ENCODE measurements around the gene APLP1.
"Not testable (repeated sequence)": the region's sequence is repeated elsewhere in the genome, so short reads cannot be mapped to it uniquely, and the experiment has no call there.

APLP1 gene

DNA sequence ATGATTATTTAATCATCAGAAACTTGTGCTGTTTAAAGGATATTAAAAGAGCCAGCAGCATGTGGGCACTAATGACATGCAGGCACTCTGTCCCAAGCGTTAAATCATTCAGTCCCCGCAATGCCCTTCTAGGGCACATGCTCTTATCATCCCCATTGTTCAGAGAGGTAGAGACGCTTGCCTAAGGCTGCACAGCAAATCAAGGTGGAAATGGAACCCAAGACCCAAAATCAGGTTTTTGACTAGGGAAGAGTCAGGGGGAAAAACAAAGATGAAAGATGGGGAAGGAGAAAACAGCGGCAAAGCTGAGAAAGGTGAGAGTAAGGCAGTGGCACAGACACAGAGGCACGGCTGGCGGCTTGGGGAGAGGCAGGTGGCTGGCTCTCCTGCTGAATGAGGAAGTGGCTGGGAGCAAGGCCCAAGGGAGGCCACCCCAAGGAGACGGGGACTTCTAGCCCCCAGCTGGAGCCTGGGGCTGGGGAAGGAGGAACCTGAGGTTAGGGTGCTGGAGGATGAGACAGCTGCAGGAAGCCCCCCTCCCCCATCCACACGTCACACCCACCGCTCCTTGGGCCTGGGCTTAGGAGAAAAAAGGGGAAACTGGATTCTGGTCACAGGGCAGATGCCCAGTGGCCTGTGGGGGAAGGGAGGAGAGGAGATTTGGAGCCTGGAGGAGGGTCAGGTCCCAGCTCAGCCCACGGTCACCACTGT lies 40.8 kb downstream of the APLP1 start:
- DNase-seq = no peak

DNA sequence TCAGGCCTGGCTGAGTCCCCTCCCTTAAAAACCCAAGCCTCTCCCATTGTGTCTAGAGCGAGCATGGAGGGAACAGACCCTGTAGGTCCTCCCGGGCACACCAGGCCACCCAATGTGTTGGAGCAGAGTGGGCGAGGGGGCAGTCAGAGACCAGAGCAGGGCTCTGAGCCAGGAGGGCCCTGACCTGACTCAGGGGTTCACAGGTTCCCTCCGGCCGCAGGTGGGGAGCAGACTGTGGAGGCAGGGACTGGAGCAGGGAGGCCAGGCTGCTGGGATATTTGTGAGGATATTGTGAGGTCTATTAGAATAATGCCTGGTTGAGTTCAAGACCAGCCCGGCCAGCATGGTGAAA lies 41.3 kb downstream of the APLP1 start:
- DNase-seq = no peak

DNA sequence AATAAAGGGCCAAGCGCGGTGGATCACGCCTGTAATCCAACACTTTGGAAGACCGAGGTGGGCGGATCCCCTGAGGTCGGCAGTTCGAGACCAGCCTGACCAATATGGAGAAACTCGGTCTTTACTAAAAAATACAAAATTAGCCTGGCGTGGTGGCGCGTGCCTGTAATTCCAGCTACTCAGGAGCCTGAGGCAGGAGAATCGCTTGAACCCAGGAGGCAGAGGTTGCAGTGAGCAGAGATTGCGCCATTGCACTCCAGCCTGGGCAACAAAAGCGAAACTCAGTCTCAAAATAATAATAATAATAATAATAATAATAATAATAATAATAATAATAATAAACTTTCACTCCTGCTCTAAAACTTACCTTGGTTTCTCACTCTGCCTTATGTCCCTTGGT lies 42.0 kb downstream of the APLP1 start:
- not testable (repeated sequence) for DNase-seq

DNA sequence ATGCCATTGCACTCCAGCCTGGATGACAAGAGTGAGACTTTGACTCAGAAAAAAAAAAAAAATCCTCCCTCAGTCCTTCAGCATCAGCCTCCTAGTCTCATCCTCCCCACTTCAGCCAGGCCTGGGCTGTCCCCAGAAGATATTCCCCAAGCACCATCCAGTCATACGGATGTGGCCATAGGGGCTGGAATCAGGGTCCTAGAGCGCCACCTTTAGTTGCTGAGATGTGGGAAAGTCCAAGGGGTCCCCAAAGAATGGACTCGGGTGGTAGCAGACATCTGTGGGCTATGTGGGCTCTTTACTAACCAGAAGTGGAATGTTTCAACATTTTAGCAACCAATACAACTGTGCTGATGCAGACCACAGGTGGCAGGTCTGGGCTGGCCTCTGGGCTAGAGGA lies 42.8 kb downstream of the APLP1 start:
- DNase-seq = no peak

DNA sequence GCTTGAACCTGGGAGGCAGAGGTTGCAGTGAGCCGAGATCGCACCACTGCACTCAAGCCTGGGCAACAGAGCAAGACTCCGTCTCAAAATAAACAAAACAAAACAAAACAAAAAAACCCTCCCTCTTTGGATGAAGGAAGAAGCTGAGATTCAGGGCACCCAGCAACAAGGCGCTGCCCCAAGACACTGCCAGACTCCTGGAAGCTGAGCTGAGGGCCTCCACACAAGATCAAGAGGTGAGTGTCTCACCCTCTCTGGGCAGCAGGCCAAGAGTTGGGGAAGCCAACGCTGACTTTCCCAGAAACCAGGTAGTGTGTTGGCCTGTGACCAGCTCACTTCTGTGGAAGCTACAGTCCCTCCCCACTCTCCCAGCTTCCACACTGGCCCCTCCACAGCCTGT lies 43.4 kb downstream of the APLP1 start:
- DNase-seq = no peak

DNA sequence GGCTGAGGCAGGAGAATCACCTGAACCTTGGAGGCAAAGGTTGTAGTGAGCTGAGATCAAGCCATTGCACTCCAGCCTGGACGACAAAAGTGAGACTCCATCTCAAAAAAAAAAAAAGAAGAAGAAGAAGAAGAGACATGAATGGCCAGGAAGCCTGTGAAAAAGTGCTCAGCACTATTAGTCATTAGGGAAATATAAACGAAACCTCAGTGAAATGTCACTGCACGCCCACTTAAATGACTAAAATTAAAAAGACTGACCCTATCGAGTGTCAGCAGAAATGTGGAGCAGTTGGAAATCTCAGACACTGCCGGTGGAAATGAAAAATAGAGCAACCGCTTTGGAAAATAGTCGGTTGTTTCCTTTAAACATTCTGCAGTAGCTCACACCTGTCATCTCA lies 45.2 kb downstream of the APLP1 start:
- DNase-seq = no peak

DNA sequence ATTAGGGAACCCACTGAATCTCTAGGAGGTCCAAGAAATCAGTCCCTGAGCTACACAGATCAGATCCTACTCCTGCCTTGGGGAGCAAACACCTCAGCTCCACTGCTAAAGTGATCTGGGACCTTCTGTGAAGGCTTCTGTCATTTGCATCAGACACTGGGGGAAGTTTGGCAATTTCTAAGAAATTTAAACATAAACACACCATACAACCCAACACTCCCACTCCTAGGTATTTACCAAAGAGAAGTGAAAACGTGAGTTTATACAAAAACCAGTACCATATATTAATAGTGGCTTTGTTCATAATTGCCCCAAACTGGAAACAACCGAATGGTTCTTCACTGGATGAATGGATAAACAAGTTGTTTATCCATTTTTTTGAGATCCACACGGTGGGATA lies 47.1 kb downstream of the APLP1 start:
- no peak for DNase-seq

DNA sequence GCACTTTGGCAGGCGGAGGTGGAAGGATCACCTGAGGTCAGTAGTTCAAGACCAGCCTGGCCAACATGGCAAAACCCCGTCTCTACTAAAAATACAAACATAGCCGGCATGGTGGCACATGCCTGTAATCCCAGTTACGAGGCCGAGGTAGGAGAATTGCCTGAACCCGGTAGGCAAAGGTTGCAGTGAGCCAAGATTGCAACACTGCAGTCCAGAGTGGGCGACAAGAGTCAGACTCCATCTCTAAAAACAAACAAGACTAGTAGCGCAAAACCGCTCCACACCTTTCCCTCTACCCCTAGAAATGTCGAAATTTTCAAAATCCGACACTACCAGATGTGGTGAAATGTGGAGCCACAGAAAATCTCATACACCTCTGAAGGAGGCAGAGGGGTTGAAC lies 50.9 kb downstream of the APLP1 start:
- DNase-seq = no peak

DNA sequence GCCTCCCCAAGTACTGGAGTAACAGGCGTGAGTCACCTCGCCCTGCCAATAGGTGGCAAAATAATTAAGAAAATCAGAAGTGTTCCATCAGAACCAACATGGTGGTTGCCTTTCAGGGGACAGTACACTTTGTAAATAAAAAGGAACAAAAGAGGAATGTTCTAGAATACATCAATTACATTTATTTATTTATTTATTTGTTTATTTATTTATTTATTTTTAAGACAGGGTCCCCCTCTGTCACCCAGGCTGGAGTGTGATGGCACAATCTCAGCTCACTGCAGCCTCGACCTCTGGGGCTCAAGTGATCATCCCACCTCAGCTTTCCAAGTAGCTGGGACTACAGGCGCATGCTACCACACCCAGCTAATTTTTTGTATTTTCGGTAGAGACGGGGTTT lies 52.6 kb downstream of the APLP1 start:
- no peak for DNase-seq

DNA sequence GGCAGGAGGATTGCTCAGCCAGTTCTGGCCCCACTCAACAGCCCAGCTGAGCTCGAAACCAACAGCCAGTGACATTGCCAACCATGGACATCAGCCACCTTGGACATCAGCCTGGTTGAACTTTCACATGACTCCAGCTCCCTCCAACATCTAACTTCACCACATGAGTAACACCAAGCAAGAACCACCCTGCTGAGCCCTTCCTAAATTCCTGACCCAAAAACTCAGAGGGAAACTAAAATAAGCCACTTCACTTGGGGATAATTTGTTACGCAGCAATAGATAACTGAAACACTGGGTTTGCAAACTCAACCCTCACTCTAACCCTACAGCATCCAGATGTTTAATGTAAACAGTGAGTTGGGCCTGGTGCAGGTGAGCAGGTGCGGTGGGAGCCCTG lies 57.1 kb downstream of the APLP1 start:
- DNase-seq = no peak

DNA sequence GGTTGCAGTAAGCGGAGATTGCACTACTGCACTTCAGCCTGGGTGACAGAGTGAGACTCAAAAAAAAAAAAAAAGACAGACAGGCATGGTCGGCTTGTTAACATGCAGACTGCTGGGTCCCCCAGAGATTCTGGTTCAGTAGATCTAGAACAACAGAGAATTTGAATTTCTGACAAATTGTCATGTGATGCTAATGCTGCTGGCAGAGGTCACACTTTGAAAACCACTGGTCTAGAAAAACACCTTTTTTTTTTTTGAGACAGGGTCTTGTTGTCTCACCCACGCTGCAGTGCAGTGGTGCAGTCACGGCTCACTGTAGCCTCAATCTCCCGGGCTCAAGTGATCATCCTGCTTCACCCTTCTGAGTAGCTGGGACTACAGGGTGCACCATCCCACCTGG lies 60.1 kb downstream of the APLP1 start:
- no peak for DNase-seq

All from NCI-H187 (cell line).